ELF-1 (cell line): ENCODE results near the gene CCT8L2.
"Not testable (repeated sequence)": the region's sequence is repeated elsewhere in the genome, so short reads cannot be mapped to it uniquely, and the experiment has no call there.

Experiments used
- DNase-seq: peaks from one replicate; pipeline ENCODE4 v3.0.0-alpha.2; 2016; ENCODE audit warnings: low read depth, low spot score

Gene CCT8L2, protein sequence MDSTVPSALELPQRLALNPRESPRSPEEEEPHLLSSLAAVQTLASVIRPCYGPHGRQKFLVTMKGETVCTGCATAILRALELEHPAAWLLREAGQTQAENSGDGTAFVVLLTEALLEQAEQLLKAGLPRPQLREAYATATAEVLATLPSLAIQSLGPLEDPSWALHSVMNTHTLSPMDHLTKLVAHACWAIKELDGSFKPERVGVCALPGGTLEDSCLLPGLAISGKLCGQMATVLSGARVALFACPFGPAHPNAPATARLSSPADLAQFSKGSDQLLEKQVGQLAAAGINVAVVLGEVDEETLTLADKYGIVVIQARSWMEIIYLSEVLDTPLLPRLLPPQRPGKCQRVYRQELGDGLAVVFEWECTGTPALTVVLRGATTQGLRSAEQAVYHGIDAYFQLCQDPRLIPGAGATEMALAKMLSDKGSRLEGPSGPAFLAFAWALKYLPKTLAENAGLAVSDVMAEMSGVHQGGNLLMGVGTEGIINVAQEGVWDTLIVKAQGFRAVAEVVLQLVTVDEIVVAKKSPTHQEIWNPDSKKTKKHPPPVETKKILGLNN

GRCh38 chr22:16592710-16593109, at the start of gene CCT8L2:
Gene CCT8L2, minus strand, starts transcription at chr22:16592810. Its CDS starts 260 bp downstream, at chr22:16592550.
- DNase-seq, result not testable (repeated sequence)

DNA sequence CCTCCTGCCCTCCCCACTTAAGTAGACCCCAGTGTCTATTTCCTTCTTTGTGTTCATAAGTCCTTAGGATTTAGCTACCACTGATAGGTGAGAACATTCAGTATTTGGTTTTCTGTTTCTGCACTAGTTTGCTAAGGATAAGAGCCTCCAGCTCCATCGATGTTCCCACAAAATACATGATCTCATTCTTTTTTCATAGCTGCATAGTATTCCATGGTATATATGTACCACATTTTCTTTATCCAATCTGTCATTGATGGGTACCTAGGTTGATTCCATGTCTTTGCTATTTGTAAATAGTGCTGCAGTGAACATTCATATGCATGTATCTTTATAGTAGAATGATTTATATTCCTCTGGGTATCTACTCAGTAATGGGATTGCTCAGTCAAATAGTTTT, 42.8 kb upstream of the CCT8L2 start:
- not testable (repeated sequence) for DNase-seq

DNA sequence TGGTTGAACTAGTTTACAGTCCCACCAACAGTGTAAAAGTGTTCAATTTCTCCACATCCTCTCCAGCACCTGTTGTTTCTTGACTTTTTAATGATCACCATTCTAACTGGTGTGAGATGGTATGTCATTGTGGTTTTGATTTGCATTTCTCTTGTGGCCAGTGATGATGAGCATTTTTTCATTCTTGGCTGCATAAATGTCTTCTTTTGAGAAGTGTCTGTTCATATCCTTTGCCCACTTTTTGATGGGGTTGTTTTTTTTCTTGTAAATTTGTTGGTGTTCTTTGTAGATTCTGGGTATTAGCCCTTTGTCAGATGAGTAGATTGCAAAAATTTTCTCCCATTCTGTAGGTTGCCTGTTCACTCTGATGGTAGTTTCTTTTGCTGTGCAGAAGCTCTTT, 41.5 kb upstream of the CCT8L2 start:
- DNase-seq, result not testable (repeated sequence)

DNA sequence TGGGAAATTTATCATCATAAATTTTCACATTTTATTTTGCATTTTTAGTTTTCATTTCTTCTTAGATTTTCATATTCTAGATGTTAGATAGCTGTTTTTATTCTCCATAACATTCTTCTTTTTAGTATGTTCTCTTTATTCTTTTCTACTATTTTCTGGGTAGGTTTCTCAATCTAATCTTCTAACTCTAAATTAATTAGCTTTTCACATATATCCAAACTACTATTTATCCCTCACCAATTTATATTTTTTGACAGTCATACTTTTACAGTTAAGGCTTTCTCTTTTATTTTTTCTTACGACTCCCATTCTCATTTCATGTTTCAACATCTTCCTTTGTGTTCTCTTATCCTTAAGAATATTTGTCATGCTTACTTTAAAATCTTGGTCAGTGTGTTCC, 35.9 kb upstream of the CCT8L2 start:
- DNase-seq, result not testable (repeated sequence)

- not testable (repeated sequence) for DNase-seq
Observed at GRCh38 chr22:16625018-16625417, 32.4 kb upstream of the CCT8L2 start.

DNA sequence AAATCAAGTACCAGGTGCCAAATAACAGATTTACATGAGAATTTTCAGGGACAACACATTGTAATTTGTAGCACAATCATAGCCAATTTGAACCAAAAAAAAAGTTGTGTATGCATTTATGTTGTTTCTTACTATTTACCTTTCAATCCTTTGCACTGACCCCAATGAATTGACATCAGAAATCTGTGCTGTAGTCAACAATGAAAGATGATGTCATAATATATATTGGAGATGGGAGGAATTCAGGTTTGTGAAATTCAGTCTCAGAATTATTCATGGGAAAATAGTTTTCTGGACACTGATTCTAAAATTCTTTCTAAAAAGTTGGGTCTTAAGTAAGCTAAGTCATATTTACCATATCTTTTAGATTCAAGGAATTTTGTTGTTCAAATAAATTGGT, 31.0 kb upstream of the CCT8L2 start:
- DNase-seq, result not testable (repeated sequence)

DNA sequence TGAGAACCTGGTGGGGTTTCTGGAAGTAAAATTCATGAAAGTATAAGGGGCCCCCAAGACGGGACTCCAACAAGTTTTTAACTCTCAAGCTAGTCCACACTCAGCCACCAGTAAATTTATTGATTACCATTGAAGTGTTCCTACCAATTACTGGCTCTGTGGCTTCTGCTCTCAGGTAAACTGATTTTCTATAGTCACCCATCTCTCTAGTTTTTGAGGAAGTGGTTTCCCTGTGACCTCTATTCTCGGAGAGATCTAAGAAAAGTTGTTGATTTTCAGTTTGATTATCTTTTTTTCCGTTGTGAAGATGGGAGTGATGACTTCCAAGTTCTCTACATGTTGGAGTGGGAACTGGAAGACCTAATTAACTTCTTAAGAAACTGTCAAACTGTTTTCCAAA, 24.9 kb upstream of the CCT8L2 start:
- not testable (repeated sequence) for DNase-seq

DNA sequence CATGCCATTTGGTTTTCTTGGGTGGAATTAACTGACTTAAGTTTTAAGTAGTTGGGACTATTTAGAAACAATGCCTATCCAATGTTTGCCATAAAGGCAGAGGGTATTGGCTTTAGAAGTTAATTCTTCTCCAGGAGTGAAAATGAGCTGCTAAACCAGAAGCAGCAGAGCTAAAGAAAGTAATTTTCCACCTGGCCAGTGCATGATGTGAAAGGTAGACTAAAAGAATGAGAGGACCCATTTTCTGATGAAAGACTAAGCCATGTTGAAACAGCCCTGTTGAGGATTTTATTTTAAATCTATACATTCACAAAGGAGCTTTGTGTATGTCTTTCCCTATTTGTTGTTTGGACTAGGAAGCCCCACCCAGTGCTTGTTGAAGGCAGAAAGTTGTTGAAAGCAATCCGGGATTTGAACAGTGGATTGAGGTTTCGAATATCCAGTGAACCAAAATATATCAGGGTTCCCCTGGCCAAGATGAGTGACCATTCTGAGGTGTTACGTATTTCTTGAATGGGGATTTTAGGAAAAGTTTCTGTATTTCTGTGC, 23.9 kb upstream of the CCT8L2 start:
- not testable (repeated sequence) for DNase-seq

DNA sequence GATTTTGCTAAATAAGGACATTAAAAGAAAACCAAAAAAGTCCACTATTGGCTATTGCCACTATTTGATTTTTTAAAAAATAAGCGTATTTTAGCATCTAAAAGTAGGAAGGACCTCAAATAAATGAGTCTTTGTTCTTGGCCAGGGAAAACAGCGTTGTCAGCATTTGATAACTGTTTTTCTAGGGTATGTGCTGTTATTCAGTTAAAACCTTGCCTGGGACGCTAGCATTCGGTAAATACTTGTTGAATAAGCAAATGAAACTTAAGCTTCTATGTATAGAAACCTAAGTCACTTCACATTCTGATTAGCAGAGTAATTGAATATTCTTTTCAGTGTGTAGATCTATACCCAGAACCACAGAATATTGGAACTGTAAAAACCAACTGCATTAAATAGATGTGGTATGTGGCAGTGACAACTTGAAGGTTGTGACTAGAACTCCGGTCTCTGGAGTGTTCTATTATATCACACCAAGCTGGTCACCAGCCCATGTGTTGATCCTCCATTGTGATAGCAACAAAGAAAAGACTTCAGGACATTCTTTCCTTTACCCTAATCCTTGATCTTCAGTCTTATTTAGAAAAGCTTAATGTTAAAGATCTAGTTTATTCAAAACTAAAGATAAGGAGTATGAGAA, 23.1 kb upstream of the CCT8L2 start:
- not testable (repeated sequence) for DNase-seq

GRCh38 chr22:16609548-16610261, 17.1 kb upstream of the CCT8L2 start:
- no peak for DNase-seq

DNA sequence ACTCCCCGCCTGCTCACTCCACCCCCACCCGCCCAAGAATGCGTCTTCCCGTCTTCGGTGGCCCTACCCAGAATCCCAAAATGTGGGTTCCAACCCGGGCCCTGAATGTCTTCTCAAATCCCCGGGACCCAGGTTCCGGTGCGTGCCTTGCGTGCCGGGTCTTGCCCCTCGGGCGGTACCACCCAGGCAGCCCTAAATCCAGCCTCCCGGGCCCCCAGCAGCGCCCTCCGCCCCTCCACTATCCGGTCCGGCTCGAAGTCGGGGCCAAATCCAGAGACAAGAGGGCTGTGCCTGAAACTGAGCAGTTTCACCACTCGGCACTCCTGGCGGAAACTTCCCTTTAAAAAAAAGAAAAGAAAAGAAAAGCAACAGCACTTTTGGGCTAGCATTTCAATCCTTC, 16.3 kb upstream of the CCT8L2 start:
- DNase-seq, result no peak

DNA sequence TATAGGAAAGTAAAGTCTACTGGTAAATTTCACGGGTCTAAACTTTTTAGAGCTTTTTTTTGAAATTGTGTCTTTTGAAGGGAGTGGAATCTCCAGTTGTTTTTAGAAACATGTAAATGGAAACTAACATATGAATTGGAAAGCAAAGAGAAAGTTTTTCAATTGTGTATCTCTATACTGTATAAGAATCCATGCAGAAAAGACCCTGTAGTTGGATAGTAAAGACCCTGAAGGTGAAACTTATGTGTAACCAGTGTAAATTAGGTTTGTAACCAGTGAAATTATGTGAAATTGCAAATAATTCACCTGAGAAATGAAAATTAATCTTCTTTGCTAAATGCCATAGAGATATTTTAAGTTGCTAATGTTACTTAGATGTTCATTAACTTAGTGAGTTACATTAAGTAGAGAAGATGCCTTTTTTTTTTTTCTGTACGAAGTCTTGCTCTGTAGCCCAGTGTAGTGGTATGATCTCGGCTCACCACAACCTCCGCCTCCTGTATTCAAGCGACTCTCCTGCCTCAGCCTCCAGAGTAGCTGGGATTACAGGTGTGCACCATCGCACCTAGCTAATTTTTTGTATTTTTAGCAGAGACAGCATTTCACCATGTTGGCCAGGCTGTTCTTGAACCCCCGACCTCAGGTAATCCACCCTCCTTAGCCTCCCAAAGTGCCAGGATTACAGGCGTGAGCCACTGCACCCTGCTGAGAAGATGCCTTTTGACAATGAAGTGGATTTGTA, 11.8 kb upstream of the CCT8L2 start:
- not testable (repeated sequence) for DNase-seq

- DNase-seq, result not testable (repeated sequence)
Observed at GRCh38 chr22:16603770-16604242, 11.2 kb upstream of the CCT8L2 start.

DNA sequence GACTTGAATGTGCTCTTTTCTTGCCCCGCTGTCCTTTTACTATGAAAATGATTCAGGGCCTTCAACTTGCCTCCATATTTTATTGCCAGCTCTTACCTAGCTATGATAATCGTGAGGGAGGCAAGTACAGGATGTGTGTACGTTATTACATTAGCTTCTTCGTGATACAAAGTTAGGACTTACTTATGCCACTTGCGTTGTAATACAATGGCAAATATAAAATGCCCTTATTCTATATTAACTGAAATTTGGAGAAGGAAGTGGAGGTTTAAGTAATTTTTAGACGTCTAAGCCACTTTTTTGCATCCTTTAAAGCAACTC, 10.8 kb upstream of the CCT8L2 start:
- no peak for DNase-seq

- not testable (repeated sequence) for DNase-seq
Observed at GRCh38 chr22:16602728-16603447, 10.3 kb upstream of the CCT8L2 start.

GRCh38 chr22:16602224-16602727, 9.7 kb upstream of the CCT8L2 start:
- not testable (repeated sequence) for DNase-seq

DNA sequence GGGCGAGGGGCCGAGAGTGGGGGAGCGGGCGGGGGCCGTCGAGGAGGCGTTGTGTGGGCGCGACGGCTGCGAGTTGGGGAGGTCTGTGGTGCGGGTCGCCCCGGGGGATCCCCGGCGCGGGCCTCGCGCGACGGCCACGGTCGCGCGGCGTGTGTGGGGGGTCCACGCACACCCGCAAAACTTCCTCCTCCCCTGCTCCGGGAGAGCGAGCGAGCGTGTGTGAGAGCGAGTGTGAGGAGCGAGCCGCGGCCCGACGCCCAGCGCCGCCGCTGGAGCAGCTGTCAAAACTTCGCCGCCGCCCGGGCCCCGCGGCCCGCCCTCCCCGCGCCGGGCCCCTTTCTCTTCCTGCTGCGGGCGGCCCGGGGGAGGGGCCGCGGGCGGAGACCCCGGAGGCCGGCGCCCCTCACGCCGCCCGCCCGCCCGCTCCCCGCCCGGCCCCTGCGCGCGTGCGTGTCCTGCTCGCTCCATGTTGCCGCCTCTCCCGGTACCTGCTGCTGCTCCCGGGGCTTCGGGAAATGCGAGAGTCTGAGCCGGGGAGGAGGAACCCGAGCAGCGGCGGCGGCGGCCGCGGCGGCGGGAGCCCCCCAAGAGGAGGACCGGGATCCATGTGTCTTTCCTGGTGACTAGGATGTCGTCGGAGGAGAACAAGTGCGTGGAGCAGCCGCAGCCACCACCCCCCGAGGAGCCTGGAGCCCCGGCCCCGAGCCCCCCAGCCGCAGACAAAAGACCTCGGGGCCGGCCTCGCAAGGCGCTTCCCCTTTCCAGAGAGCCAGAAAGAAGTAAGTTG, 9.0 kb upstream of the CCT8L2 start:
- no peak for DNase-seq

GRCh38 chr22:16600644-16601436, 8.2 kb upstream of the CCT8L2 start:
- DNase-seq, result not testable (repeated sequence)
